ENCODE results near the gene ATP6V1C2.
A peak's percentile ranks its signal among the peaks of the same experiment; 100 is the strongest.

ATP6V1C2 gene

GRCh38 chr2:10820978-10821695, 99.7 kb downstream of the ATP6V1C2 start:
- intact Hi-C loops (cut with DNase I), result no loop called here
- no peak for DNase-seq

DNA sequence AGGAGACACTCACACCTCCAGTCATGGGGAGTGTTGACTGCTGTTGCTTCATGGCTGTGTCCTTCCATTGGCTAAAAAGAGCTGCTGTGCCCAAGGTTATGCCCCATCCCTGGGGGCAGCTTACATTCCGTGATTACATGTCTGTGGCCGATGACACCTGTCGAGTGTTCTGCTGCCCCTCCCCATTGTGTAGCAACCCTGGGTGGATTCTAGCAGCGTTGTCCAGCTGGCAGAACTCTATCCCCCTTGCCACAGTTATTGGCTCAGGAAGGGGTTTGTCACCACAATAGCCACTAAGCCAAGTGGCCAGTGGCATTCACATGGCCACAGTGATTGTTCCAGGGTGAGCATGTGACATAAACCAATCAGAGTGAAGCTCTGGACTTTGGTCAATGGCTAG, 102.8 kb downstream of the ATP6V1C2 start:
- no peak for DNase-seq
- intact Hi-C loops (cut with DNase I), result no loop called here

DNA sequence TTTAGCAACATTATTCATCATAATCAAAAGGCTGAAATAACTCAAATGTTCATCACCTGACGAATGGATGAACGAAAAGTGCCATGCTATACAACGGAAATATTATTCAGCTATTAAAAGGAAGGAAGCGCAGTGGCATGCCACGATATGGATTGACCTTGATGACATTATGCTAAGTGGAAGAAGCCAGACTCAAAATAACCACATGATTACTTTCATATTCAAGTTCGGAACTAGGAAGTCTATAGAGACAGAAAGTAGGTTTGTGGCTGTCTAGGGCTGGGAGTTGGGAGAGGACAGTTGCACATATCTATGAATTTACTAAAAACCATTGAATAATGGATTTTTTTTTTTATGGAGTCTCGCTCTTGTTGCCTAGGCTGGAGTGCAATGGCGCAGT, 104.6 kb downstream of the ATP6V1C2 start:
- intact Hi-C loops (cut with DNase I), result no loop called here

GRCh38 chr2:10826625-10827024, 105.2 kb downstream of the ATP6V1C2 start:
- no peak for DNase-seq
- intact Hi-C loops (cut with DNase I), result no loop called here

More for the DNA sequence above, 104.6 kb downstream of the ATP6V1C2 start:
- DNase-seq, result no peak

GRCh38 chr2:10828346-10828745, 106.9 kb downstream of the ATP6V1C2 start:
- intact Hi-C loops (cut with DNase I), result no loop called here
- DNase-seq, result no peak

DNA sequence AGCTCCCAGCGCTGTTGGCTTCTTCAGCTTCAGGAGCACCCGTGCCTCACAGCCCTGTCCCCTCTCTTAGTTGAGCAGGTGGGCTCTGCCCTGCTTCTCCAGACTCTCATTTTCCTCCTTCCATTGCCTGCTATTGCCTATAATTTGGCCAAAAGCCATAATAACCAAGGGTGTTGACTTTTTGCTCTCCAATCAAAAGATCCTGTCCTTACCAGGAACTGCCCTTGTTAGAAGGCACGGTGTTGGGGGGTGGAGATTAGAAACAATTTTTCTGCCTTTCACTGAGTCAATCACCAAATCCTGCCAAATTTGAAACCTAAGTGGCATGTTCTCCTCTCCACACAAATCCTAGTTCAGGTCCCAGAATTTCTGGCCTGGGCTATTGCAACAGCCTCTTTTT, 107.9 kb downstream of the ATP6V1C2 start:
- no peak for DNase-seq
- intact Hi-C loops (cut with DNase I), result no loop called here

DNA sequence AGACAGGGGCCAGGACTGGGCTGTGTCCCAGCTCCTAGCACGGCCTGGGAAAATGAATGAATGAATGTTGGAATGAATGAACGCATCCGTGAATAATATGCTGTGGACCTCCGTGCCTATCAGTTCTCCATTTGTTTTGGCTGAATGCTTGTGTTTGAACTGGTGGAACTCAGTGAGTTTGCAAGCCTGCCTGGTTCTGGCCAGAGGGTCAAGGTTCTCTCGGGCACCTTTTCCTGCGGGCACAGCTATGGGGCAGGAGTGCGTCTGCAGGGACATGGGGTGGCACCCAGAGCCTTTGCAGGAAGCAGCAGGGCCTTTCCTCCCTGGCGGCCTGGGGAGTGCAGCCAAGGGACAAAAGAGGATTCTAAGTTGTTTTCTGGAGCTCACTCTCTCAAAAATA, 108.8 kb downstream of the ATP6V1C2 start:
- DNase-seq, result no peak
- intact Hi-C loops (cut with DNase I), result no loop called here

DNA sequence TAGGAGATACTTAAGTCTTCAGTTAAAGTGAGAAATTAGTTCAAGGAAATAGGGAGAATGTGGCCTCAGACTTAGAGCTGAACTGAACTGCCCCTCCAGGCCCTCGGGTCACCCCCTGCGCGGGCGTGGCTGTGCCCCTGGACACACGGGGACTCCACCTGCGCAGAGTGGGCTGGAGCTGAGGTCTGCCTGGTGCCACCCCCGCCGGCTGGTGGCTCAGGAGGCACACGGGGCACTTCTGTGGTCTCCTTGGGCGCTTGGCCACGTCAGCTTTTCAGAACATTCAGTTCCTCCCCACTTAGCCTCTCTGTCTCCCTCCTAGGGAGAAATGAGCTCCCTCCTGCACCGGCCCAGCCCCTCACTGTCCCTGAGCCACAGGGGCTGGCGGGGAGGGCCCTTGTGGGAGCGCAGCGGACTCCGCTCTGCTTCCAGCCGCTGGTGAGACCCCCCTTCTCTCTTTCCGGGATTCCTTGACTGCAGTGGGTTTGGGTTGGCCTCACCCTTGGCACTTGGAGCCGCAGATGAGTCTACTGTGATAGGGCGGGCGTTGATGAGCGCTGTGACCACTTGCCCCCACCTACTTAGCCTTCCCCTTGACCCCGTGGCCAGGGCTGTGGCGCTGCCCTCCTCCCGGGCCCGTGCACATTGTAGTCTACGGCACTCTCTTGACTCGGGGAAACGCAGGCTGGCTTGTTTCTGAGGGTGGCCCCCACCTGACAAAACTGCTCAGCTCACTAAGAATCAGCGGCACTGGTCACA, 109.4 kb downstream of the ATP6V1C2 start:
- DNase-seq, result no peak
- intact Hi-C loops (cut with DNase I), result no loop called here

- intact Hi-C loops (cut with DNase I), result no loop called here
- DNase-seq, result no peak
These were observed 110.1 kb downstream of the ATP6V1C2 start for GRCh38 chr2:10831400-10831985.

- intact Hi-C loops (cut with DNase I), result loop anchor here (2.0 kb wide), 1 partner anchor 292 kb away; no protein-coding TSS in a partner anchor
- peak; percentile 76 to 94 (median 88) for DNase-seq
These were observed 110.9 kb downstream of the ATP6V1C2 start for GRCh38 chr2:10832203-10832936.

- intact Hi-C loops (cut with DNase I), result loop anchor here (2.0 kb wide), 1 partner anchor 292 kb away; no protein-coding TSS in a partner anchor
- DNase-seq, result no peak
These were observed 111.6 kb downstream of the ATP6V1C2 start for GRCh38 chr2:10833021-10833420.

GRCh38 chr2:10834068-10834655, 112.7 kb downstream of the ATP6V1C2 start:
- intact Hi-C loops (cut with DNase I), result no loop called here
- peak in 2 of 42 donors; percentile 42 to 66 for DNase-seq
